ENCODE measurements around the gene MRPL23. TPM values are rescaled to one million over a fixed set of nuclear protein-coding genes. Genes with fewer than 3 reads are reported as not detected.

MRPL23 gene
- polyA plus RNA-seq, 1 donor (not counting 4 experiments of a cell fraction or from before 2014, with no cell fraction given): 68.2 TPM

- Histone ChIP-seq H3K4me1 (ENCODE audit: control insufficient read depth, extremely low read depth, insufficient read depth, low read length) (no peaks in the 10 kb centered on the region), H3K9ac (ENCODE audit: control insufficient read depth, extremely low read depth, insufficient read depth, low read length) (no peak overlapping the region), H3K9me1 (ENCODE audit: control insufficient read depth, extremely low read depth, insufficient read depth, low read length) (no peaks in the 10 kb centered on the region), H3K36me3 (ENCODE audit: control insufficient read depth in 2 of 2, extremely low read depth in 1 of 2, insufficient read depth in 2 of 2, low read length in 2 of 2) (no peaks in the 10 kb centered on the region), H3K9me3 (ENCODE audit: control insufficient read depth, low read depth, low read length) (no peaks in the 10 kb centered on the region), H3K27me3 (ENCODE audit: control insufficient read depth, extremely low read depth, insufficient read depth, low read length) (no peaks in the 10 kb centered on the region), H4K20me1 (ENCODE audit: control insufficient read depth, extremely low read depth, insufficient read depth, low read length) (no peaks in the 10 kb centered on the region), H3K79me2 (ENCODE audit: control insufficient read depth, insufficient read depth, low read length) (no peaks in the 10 kb centered on the region), H3K27ac (ENCODE audit: control insufficient read depth, insufficient read depth, low read length) (no peak overlapping the region), H3K4me3 (ENCODE audit: control insufficient read depth in 2 of 3, extremely low read depth in 1 of 3, insufficient read depth in 2 of 3, low read depth in 1 of 3, low read length in 3 of 3) (no peak overlapping the region), H2AFZ (ENCODE audit: control insufficient read depth, low read length) (no peak overlapping the region), H3K4me2 (ENCODE audit: control insufficient read depth, extremely low read depth, insufficient read depth, low read depth, low read length) (no peak overlapping the region)
- dilution Hi-C loops (cut with MboI; ENCODE audit: extremely low pct_ligation_motif_present, low sequenced_read_pairs): no loop called here
- TF ChIP-seq EZH2 (IDR thresholded peaks at IDR 0.05; ENCODE audit: low read length): no peak
- TF ChIP-seq, protein P1, sequence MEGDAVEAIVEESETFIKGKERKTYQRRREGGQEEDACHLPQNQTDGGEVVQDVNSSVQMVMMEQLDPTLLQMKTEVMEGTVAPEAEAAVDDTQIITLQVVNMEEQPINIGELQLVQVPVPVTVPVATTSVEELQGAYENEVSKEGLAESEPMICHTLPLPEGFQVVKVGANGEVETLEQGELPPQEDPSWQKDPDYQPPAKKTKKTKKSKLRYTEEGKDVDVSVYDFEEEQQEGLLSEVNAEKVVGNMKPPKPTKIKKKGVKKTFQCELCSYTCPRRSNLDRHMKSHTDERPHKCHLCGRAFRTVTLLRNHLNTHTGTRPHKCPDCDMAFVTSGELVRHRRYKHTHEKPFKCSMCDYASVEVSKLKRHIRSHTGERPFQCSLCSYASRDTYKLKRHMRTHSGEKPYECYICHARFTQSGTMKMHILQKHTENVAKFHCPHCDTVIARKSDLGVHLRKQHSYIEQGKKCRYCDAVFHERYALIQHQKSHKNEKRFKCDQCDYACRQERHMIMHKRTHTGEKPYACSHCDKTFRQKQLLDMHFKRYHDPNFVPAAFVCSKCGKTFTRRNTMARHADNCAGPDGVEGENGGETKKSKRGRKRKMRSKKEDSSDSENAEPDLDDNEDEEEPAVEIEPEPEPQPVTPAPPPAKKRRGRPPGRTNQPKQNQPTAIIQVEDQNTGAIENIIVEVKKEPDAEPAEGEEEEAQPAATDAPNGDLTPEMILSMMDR (optimal IDR thresholded peaks at IDR 0.05 in 1 of 3, IDR thresholded peaks at IDR 0.05 in 1 of 3, conservative IDR thresholded peaks at IDR 0.05 in 1 of 3; ENCODE audit: extremely low read depth in 1 of 3, insufficient read depth in 2 of 3, low read length in 3 of 3): no peak
- FAIRE-seq (no peak), DNase-seq (ENCODE audit: low read depth, low spot score) (no peak)
Measured at GRCh38 chr11:1992111-1992510, 45.0 kb downstream of the MRPL23 start.

DNA sequence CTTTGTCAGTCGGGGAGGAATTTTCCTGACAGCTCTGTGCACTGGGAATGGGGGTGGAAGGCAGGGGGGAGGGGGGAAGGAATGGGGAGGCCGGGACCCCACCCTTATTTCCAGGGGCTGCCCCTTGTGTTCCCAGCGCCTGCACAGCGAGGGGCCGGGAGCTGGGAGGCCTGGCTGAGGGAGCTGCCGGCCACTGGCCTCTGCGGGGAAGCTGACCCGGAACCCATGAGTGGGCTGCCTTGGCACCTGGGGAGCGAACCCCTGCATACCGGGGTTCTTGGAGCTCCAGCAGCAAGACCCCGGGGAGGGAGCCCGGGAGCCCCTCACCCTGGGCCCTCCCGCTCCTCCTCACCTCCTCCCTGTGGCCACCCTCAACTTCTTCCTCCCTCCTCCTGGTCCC lies 47.0 kb downstream of the MRPL23 start:
- no peak for TF ChIP-seq EZH2 (IDR thresholded peaks at IDR 0.05; ENCODE audit: low read length)
- TF ChIP-seq, protein P1 (optimal IDR thresholded peaks at IDR 0.05 in 1 of 3, IDR thresholded peaks at IDR 0.05 in 1 of 3, conservative IDR thresholded peaks at IDR 0.05 in 1 of 3; ENCODE audit: extremely low read depth in 1 of 3, insufficient read depth in 2 of 3, low read length in 3 of 3): no peak
- H3K9me1 ChIP-seq (ENCODE audit: control insufficient read depth, extremely low read depth, insufficient read depth, low read length): no peaks in the 10 kb centered on the region
- no peak for DNase-seq (ENCODE audit: low read depth, low spot score)
- H3K4me3 ChIP-seq (ENCODE audit: control insufficient read depth in 2 of 3, extremely low read depth in 1 of 3, insufficient read depth in 2 of 3, low read depth in 1 of 3, low read length in 3 of 3): no peak overlapping the region
- H3K27ac ChIP-seq (ENCODE audit: control insufficient read depth, insufficient read depth, low read length): no peak overlapping the region
- no peak overlapping the region for H3K4me2 ChIP-seq (ENCODE audit: control insufficient read depth, extremely low read depth, insufficient read depth, low read depth, low read length)
- no peaks in the 10 kb centered on the region for H3K36me3 ChIP-seq (ENCODE audit: control insufficient read depth in 2 of 2, extremely low read depth in 1 of 2, insufficient read depth in 2 of 2, low read length in 2 of 2)
- H3K9ac ChIP-seq (ENCODE audit: control insufficient read depth, extremely low read depth, insufficient read depth, low read length): no peak overlapping the region
- H3K79me2 ChIP-seq (ENCODE audit: control insufficient read depth, insufficient read depth, low read length): no peaks in the 10 kb centered on the region
- H2AFZ ChIP-seq (ENCODE audit: control insufficient read depth, low read length): no peak overlapping the region
- H3K27me3 ChIP-seq (ENCODE audit: control insufficient read depth, extremely low read depth, insufficient read depth, low read length): no peaks in the 10 kb centered on the region
- dilution Hi-C loops (cut with MboI; ENCODE audit: extremely low pct_ligation_motif_present, low sequenced_read_pairs): no loop called here
- no peaks in the 10 kb centered on the region for H3K4me1 ChIP-seq (ENCODE audit: control insufficient read depth, extremely low read depth, insufficient read depth, low read length)
- no peaks in the 10 kb centered on the region for H4K20me1 ChIP-seq (ENCODE audit: control insufficient read depth, extremely low read depth, insufficient read depth, low read length)
- FAIRE-seq: no peak
- H3K9me3 ChIP-seq (ENCODE audit: control insufficient read depth, low read depth, low read length): no peaks in the 10 kb centered on the region

Measured in keratinocyte (primary cell).